Neural progenitor cell (in vitro differentiated cells): Measurements from ENCODE around the gene PDHX.

Source experiments
- CTCF ChIP-seq: fragments of 200-600 bp; sonication (generic); IDR thresholded peaks from 2 replicates; pipeline ENCODE4 v1.5.1; 2017; ENCODE audit warnings: antibody characterized with exemption, mild to moderate bottlenecking
- EZH2 ChIP-seq: fragments of 200-600 bp; sonication (generic); IDR thresholded peaks from 2 replicates; pipeline ENCODE4 v1.6.1; 2017; ENCODE audit warnings: antibody characterized with exemption, mild to moderate bottlenecking, moderate library complexity
- EZH2phosphoT487 ChIP-seq: fragments of 200-600 bp; sonication (generic); IDR thresholded peaks from 2 replicates; pipeline ENCODE4 v1.6.1; 2017; ENCODE audit warnings: antibody characterized with exemption

- no peak for TF ChIP-seq CTCF
- TF ChIP-seq EZH2, result no peak
- no peak for TF ChIP-seq EZH2phosphoT487
Measured at GRCh38 chr11:34897171-34897870, 19.1 kb upstream of the PDHX start.
